ENCODE results near the gene BTAF1.

The BTAF1 gene
- long read RNA-seq, partial matches to known transcripts = 65 of 169 reads
- long read RNA-seq, other reads (novel, unspliced or antisense) = 104 of 169 reads

DNA sequence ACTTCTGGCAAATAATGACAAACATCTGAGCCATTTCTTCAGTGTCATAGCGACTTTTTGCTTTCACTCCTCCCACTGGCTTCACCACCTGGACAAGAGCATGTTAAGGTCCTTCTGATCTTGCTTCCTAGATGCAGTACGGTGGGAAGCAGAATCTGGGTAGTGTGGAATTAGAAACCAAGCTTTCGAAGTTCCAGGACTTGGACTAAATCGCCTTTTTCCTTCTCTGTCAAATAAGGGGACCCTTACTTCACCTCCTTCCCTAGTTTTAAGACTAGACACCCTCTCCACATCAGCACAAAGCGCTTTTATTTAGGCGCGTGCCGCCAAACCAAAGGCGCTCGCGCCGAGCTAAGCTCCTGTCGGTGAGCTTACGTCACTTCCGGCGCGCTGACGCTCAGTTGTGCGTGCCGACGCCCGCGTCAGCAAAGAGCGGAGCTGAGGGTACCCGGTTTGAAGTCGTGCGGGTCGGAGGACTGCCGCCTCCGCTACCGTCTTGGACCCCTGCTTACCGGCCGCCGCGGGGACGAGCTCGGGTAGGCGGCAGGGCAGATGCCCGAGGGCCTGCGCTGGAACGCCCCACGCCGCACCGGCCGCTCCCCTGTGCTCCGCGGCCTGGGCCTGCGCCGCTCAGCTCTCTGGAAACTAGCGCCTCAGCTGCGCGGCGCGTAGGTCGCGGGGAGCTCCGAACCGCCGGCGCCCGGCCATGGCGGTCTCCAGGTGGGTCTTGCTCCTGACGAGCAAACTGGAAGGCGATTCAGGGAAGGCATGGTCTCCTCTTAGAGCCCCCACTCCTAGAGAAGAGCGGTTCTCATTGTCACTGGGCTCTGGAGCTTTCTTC, at the start of gene BTAF1:
Gene BTAF1, plus strand, starts transcription at position 400 of the 841 bp plus-strand sequence. Its CDS starts 307 bp downstream, at position 707.
- DNase-seq (ENCODE audit: low read depth in 1 of 2, low spot score in 1 of 2) = peak; percentile 82 to 93
- H3K4me3 ChIP-seq (replicated peaks; ENCODE audit: insufficient read depth, low read length) = peak within 1 kb of the TSS; percentile 63
- TF ChIP-seq POLR2AphosphoS5 (IDR thresholded peaks at IDR 0.05; ENCODE audit: low read depth) (peak; percentile 94), GABPA (IDR thresholded peaks at IDR 0.05; ENCODE audit: low read depth) (peak; percentile 67), SPI1 (IDR thresholded peaks at IDR 0.05; ENCODE audit: borderline replicate concordance, low read depth) (no peak)
- TF ChIP-seq, protein P1, sequence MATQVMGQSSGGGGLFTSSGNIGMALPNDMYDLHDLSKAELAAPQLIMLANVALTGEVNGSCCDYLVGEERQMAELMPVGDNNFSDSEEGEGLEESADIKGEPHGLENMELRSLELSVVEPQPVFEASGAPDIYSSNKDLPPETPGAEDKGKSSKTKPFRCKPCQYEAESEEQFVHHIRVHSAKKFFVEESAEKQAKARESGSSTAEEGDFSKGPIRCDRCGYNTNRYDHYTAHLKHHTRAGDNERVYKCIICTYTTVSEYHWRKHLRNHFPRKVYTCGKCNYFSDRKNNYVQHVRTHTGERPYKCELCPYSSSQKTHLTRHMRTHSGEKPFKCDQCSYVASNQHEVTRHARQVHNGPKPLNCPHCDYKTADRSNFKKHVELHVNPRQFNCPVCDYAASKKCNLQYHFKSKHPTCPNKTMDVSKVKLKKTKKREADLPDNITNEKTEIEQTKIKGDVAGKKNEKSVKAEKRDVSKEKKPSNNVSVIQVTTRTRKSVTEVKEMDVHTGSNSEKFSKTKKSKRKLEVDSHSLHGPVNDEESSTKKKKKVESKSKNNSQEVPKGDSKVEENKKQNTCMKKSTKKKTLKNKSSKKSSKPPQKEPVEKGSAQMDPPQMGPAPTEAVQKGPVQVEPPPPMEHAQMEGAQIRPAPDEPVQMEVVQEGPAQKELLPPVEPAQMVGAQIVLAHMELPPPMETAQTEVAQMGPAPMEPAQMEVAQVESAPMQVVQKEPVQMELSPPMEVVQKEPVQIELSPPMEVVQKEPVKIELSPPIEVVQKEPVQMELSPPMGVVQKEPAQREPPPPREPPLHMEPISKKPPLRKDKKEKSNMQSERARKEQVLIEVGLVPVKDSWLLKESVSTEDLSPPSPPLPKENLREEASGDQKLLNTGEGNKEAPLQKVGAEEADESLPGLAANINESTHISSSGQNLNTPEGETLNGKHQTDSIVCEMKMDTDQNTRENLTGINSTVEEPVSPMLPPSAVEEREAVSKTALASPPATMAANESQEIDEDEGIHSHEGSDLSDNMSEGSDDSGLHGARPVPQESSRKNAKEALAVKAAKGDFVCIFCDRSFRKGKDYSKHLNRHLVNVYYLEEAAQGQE (IDR thresholded peaks at IDR 0.05; ENCODE audit: insufficient replicate concordance, low read depth) = peak; percentile 57
- TF ChIP-seq, protein P2, sequence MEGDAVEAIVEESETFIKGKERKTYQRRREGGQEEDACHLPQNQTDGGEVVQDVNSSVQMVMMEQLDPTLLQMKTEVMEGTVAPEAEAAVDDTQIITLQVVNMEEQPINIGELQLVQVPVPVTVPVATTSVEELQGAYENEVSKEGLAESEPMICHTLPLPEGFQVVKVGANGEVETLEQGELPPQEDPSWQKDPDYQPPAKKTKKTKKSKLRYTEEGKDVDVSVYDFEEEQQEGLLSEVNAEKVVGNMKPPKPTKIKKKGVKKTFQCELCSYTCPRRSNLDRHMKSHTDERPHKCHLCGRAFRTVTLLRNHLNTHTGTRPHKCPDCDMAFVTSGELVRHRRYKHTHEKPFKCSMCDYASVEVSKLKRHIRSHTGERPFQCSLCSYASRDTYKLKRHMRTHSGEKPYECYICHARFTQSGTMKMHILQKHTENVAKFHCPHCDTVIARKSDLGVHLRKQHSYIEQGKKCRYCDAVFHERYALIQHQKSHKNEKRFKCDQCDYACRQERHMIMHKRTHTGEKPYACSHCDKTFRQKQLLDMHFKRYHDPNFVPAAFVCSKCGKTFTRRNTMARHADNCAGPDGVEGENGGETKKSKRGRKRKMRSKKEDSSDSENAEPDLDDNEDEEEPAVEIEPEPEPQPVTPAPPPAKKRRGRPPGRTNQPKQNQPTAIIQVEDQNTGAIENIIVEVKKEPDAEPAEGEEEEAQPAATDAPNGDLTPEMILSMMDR (IDR thresholded peaks at IDR 0.05; ENCODE audit: insufficient read depth, low read length) = no peak
- no peaks in the 10 kb centered on the region for H3K27me3 ChIP-seq (ENCODE audit: insufficient read depth, poor library complexity, severe bottlenecking)
- peak within 1 kb of the TSS; percentile 83 for H3K27ac ChIP-seq (replicated peaks)

DNA sequence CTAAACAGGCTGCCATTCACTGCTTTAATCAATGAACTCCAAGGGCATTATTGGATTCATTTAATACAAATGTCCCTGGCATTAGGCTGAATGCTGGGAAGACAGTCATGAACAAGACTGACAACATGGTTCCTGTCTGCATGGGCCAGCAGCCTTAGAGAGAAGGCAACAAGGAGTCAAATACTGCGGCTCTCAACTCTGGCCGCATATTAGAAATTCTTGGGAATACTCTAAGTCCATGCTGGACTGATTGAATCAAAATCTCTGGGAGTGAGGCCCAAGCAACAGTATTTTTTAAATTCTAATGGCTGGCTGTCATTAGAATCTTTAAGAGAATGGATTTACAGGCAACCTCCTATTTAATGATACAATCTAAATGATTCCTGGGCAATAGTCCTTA, 48.4 kb upstream of the BTAF1 start:
- DNase-seq (ENCODE audit: low read depth in 1 of 2, low spot score in 1 of 2) = no peak
- TF ChIP-seq GABPA (IDR thresholded peaks at IDR 0.05; ENCODE audit: low read depth) = no peak
- Histone ChIP-seq H3K27me3 (ENCODE audit: insufficient read depth, poor library complexity, severe bottlenecking) (no peaks in the 10 kb centered on the region), H3K4me3 (replicated peaks; ENCODE audit: insufficient read depth, low read length) (no peak overlapping the region), H3K27ac (replicated peaks) (no peak overlapping the region)

DNA sequence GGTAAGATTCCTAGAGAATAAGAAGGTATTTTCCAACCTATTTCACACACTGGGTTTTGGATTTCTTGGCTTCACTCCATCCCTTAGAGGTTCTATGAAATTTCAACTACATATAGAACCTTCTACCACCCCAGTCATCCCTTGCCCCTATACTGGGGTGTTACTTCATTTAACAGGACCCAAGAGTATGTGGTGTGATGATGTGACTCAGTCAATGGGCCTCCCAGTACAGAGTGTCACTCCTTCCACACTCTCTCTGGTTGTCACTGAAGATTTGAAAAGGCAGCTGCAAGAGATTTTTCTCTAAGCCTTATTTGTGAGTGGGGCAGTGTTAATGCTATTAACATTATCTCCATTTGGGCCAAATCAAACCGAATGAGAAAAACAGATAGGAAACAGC, 47.8 kb upstream of the BTAF1 start:
- TF ChIP-seq SPI1 (IDR thresholded peaks at IDR 0.05; ENCODE audit: borderline replicate concordance, low read depth) = no peak
- TF ChIP-seq POLR2AphosphoS5 (IDR thresholded peaks at IDR 0.05; ENCODE audit: low read depth) = no peak
- TF ChIP-seq, protein P2 (IDR thresholded peaks at IDR 0.05; ENCODE audit: insufficient read depth, low read length) = no peak
- Histone ChIP-seq H3K27me3 (ENCODE audit: insufficient read depth, poor library complexity, severe bottlenecking) (no peaks in the 10 kb centered on the region), H3K27ac (replicated peaks) (no peak overlapping the region), H3K4me3 (replicated peaks; ENCODE audit: insufficient read depth, low read length) (no peak overlapping the region)
- no peak for DNase-seq (ENCODE audit: low read depth in 1 of 2, low spot score in 1 of 2)

DNA sequence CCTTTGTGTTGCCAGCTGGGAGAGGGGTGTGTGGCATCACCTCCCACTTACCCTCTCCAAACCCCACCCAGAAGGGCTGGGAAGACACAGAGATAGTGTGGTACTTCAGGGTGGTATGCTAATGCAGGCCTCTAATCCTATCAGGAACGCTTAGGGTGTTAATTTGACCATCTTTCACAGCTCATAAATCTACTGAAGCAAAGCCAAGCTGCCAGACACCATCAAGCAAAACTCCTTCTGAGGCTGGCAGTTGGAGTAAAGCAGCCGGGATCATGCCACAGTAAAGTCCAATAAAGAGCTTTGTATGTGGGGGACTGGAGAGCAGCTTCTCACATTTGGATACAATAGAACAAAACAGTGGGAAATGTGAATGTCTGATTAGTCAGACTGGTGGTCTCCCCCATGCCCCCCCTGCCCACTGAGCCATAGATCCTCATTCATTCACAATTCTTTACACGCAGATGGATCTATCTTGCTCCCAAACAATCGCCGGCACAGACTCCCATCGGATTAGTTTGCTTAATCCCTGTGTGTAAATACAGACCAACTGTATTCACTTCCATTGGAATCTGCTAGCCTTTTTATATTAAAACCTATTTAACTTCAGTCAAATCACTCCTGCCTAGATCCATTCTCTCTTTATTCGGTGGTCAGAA, 43.9 kb upstream of the BTAF1 start:
- no peaks in the 10 kb centered on the region for H3K27me3 ChIP-seq (ENCODE audit: insufficient read depth, poor library complexity, severe bottlenecking)
- DNase-seq (ENCODE audit: low read depth in 1 of 2, low spot score in 1 of 2) = no peak
- TF ChIP-seq GABPA (IDR thresholded peaks at IDR 0.05; ENCODE audit: low read depth) = no peak
- TF ChIP-seq, protein P1 (IDR thresholded peaks at IDR 0.05; ENCODE audit: insufficient replicate concordance, low read depth) = no peak
- no peak for TF ChIP-seq SPI1 (IDR thresholded peaks at IDR 0.05; ENCODE audit: borderline replicate concordance, low read depth)
- TF ChIP-seq, protein P2 (IDR thresholded peaks at IDR 0.05; ENCODE audit: insufficient read depth, low read length) = no peak
- TF ChIP-seq POLR2AphosphoS5 (IDR thresholded peaks at IDR 0.05; ENCODE audit: low read depth) = no peak
- H3K27ac ChIP-seq (replicated peaks) = no peak overlapping the region
- no peak overlapping the region for H3K4me3 ChIP-seq (replicated peaks; ENCODE audit: insufficient read depth, low read length)

Data from HL-60 (cell line).